Measurements from ENCODE around the gene STYK1. TPM values are rescaled to one million over a fixed set of nuclear protein-coding genes. Genes with fewer than 3 reads are reported as not detected.

Gene STYK1
- total RNA-seq, 4 donors from 2014 or later = 0.50 to 1.2 TPM; not detected in 2

GRCh38 chr12:10621278-10621677 lies 52.6 kb downstream of the STYK1 start:
- no peak overlapping the region for H3K27ac ChIP-seq (replicated peaks in 1 of 4)
- no peaks in the 10 kb centered on the region for H3K9me3 ChIP-seq
- H3K36me3 ChIP-seq = no peaks in the 10 kb centered on the region
- intact Hi-C loops (cut with DNase I) = no loop called here
- WGBS = 80% methylated on average over 1 of the region's 1 CpG
- H3K4me1 ChIP-seq = no peaks in the 10 kb centered on the region
- H3K27me3 ChIP-seq = peaks cover 0 to 13% (median 0%) of the 10 kb centered on the region in 4 donors
- TF ChIP-seq EP300 (IDR thresholded peaks at IDR 0.05) (no peak), POLR2A (IDR thresholded peaks at IDR 0.05; ENCODE audit: low read depth) (no peak), POLR2AphosphoS5 (IDR thresholded peaks at IDR 0.05) (no peak), CTCF (IDR thresholded peaks at IDR 0.05) (no peak)
- H3K4me3 ChIP-seq = no peak overlapping the region
- DNase-seq (ENCODE audit: extremely low spot score) = no peak

- no peak for TF ChIP-seq CTCF (IDR thresholded peaks at IDR 0.05)
- TF ChIP-seq EP300 (IDR thresholded peaks at IDR 0.05) = no peak
- TF ChIP-seq POLR2AphosphoS5 (IDR thresholded peaks at IDR 0.05) = no peak
- TF ChIP-seq POLR2A (IDR thresholded peaks at IDR 0.05; ENCODE audit: low read depth) = no peak
- 81% methylated on average over 9 of the region's 10 CpGs for WGBS
- Histone ChIP-seq H3K27ac (replicated peaks in 1 of 4) (no peak overlapping the region), H3K4me1 (no peaks in the 10 kb centered on the region), H3K36me3 (no peaks in the 10 kb centered on the region), H3K9me3 (no peaks in the 10 kb centered on the region), H3K27me3 (peaks cover 0 to 13% (median 0%) of the 10 kb centered on the region in 4 donors), H3K4me3 (no peak overlapping the region)
- intact Hi-C loops (cut with DNase I) = no loop called here
- DNase-seq (ENCODE audit: extremely low spot score) = no peak
Measured at GRCh38 chr12:10620078-10620779, 53.6 kb downstream of the STYK1 start.

- no peak for TF ChIP-seq POLR2AphosphoS5 (IDR thresholded peaks at IDR 0.05)
- no peak for TF ChIP-seq EP300 (IDR thresholded peaks at IDR 0.05)
- no peak for TF ChIP-seq POLR2A (IDR thresholded peaks at IDR 0.05; ENCODE audit: low read depth)
- TF ChIP-seq CTCF (IDR thresholded peaks at IDR 0.05) = no peak
- DNase-seq (ENCODE audit: extremely low spot score) = no peak
- Histone ChIP-seq H3K36me3 (no peaks in the 10 kb centered on the region), H3K27ac (replicated peaks in 1 of 4) (no peak overlapping the region), H3K9me3 (no peaks in the 10 kb centered on the region), H3K27me3 (peaks cover 0 to 13% (median 0%) of the 10 kb centered on the region in 4 donors), H3K4me3 (no peak overlapping the region), H3K4me1 (peaks cover 0 to 5% (median 4%) of the 10 kb centered on the region in 4 donors)
- intact Hi-C loops (cut with DNase I) = no loop called here
- 70% methylated on average over 5 of the region's 5 CpGs for WGBS
Measured at GRCh38 chr12:10618338-10618987, 55.4 kb downstream of the STYK1 start.

- peaks cover 0 to 6% (median 4%) of the 10 kb centered on the region in 4 donors for H3K4me1 ChIP-seq
- TF ChIP-seq CTCF (IDR thresholded peaks at IDR 0.05) (no peak), POLR2A (IDR thresholded peaks at IDR 0.05; ENCODE audit: low read depth) (no peak), POLR2AphosphoS5 (IDR thresholded peaks at IDR 0.05) (no peak), EP300 (IDR thresholded peaks at IDR 0.05) (no peak)
- DNase-seq (ENCODE audit: extremely low spot score) = no peak
- intact Hi-C loops (cut with DNase I) = no loop called here
- H3K27me3 ChIP-seq = peaks cover 0 to 13% (median 0%) of the 10 kb centered on the region in 4 donors
- no peak overlapping the region for H3K27ac ChIP-seq (replicated peaks in 1 of 4)
- no peaks in the 10 kb centered on the region for H3K36me3 ChIP-seq
- 89% methylated on average over 6 of the region's 6 CpGs for WGBS
- no peaks in the 10 kb centered on the region for H3K9me3 ChIP-seq
- H3K4me3 ChIP-seq = no peak overlapping the region
Measured at GRCh38 chr12:10617863-10618262, 56.0 kb downstream of the STYK1 start.

Data from esophagus muscularis mucosa (tissue), 4 donors.